ENCODE measurements around the gene MAPK1IP1L. TPM values are rescaled to one million over a fixed set of nuclear protein-coding genes. Genes with fewer than 3 reads are reported as not detected.

Gene MAPK1IP1L
- total RNA-seq, 2 donors from 2014 or later = 51.3 to 137 TPM

- peaks cover 21% of the 10 kb centered on the region for H3K4me1 ChIP-seq (replicated peaks)
- H3K9me3 ChIP-seq = no peaks in the 10 kb centered on the region
- no peaks in the 10 kb centered on the region for H3K27me3 ChIP-seq (replicated peaks; ENCODE audit: insufficient read depth)
- TF ChIP-seq CTCF (IDR thresholded peaks at IDR 0.05) (no peak), POLR2AphosphoS5 (IDR thresholded peaks at IDR 0.05) (no peak), POLR2A (IDR thresholded peaks at IDR 0.05) (no peak)
- 94% methylated on average over 5 of the region's 5 CpGs for WGBS
- no peak for DNase-seq (ENCODE audit: low spot score)
- intact Hi-C loops (cut with DNase I) = no loop called here
- H3K27ac ChIP-seq = peak overlapping the region; percentile 89 to 90
- no peak overlapping the region for H3K4me3 ChIP-seq
- H3K36me3 ChIP-seq = no peaks in the 10 kb centered on the region
These were observed 50.3 kb downstream of the MAPK1IP1L start for GRCh38 chr14:55101698-55102097.

GRCh38 chr14:55102141-55102621 is 50.7 kb downstream of the MAPK1IP1L start:
- H3K4me3 ChIP-seq = no peak overlapping the region
- no peak for TF ChIP-seq CTCF (IDR thresholded peaks at IDR 0.05)
- peak; percentile 91 for TF ChIP-seq POLR2AphosphoS5 (IDR thresholded peaks at IDR 0.05)
- TF ChIP-seq POLR2A (IDR thresholded peaks at IDR 0.05) = peak; percentile 47
- peak overlapping the region; percentile 89 to 90 for H3K27ac ChIP-seq
- WGBS = 2% methylated on average over 7 of the region's 7 CpGs
- no peaks in the 10 kb centered on the region for H3K27me3 ChIP-seq (replicated peaks; ENCODE audit: insufficient read depth)
- no peaks in the 10 kb centered on the region for H3K9me3 ChIP-seq
- H3K4me1 ChIP-seq (replicated peaks) = peaks cover 21% of the 10 kb centered on the region
- DNase-seq (ENCODE audit: low spot score) = peak; percentile 80
- intact Hi-C loops (cut with DNase I) = no loop called here
- H3K36me3 ChIP-seq = no peaks in the 10 kb centered on the region

- WGBS = 12% methylated on average over 13 of the region's 13 CpGs
- peak; percentile 95 for DNase-seq (ENCODE audit: low spot score)
- Histone ChIP-seq H3K27ac (peak overlapping the region; percentile 89 to 90), H3K4me3 (peak overlapping the region in 1 of 2 donors; percentile 12), H3K36me3 (no peaks in the 10 kb centered on the region), H3K9me3 (no peaks in the 10 kb centered on the region), H3K4me1 (replicated peaks) (peaks cover 21% of the 10 kb centered on the region), H3K27me3 (replicated peaks; ENCODE audit: insufficient read depth) (no peaks in the 10 kb centered on the region)
- TF ChIP-seq CTCF (IDR thresholded peaks at IDR 0.05) (no peak), POLR2AphosphoS5 (IDR thresholded peaks at IDR 0.05) (peak; percentile 98), POLR2A (IDR thresholded peaks at IDR 0.05) (peak; percentile 39)
- intact Hi-C loops (cut with DNase I) = no loop called here
These were observed 51.7 kb downstream of the MAPK1IP1L start for GRCh38 chr14:55103005-55103640.

- no peaks in the 10 kb centered on the region for H3K9me3 ChIP-seq
- peaks cover 21% of the 10 kb centered on the region for H3K4me1 ChIP-seq (replicated peaks)
- TF ChIP-seq CTCF (IDR thresholded peaks at IDR 0.05) = no peak
- intact Hi-C loops (cut with DNase I) = no loop called here
- no peak overlapping the region for H3K4me3 ChIP-seq
- H3K27ac ChIP-seq = peak overlapping the region; percentile 89 to 90
- H3K27me3 ChIP-seq (replicated peaks; ENCODE audit: insufficient read depth) = no peaks in the 10 kb centered on the region
- no peaks in the 10 kb centered on the region for H3K36me3 ChIP-seq
- 95% methylated on average over 6 of the region's 6 CpGs for WGBS
- no peak for DNase-seq (ENCODE audit: low spot score)
These were observed 52.8 kb downstream of the MAPK1IP1L start for GRCh38 chr14:55103971-55104954.

Data from prostate gland (tissue), 2 donors.